K562 (cell line): ENCODE data around the gene RASSF3. TPM values are rescaled to one million over a fixed set of nuclear protein-coding genes. Genes with fewer than 3 reads are reported as not detected.
A peak's percentile ranks its signal among the peaks of the same experiment; 100 is the strongest.

ENCODE experiments used
- ATAC-seq: fragments of 200-7000 bp; cut with Tn5 transposase; 3 replicates; pipeline ENCODE4 v1.9.1; 2020; ENCODE audit warnings: moderate library complexity
- BruUV-seq: library from RNA; stranded (reverse); fragments of 400-500 nt; replicated peaks from 2 replicates; lab custom pipeline; 2021; lab: Mats Ljungman, UMichigan
- CTCF ChIA-PET: fragments of 300-600 bp; formaldehyde crosslinking; extraction: SDS; loops from one replicate; lab custom pipeline; 2021; ENCODE audit warnings: low intra/inter-chr PET ratio; lab: Yijun Ruan, JAX
- POLR2A ChIA-PET: fragments of 300-600, 350-650 bp; sonication (Branson Sonifier 250); formaldehyde crosslinking; extraction: SDS; loops from one replicate; lab custom pipeline; 2021; ENCODE audit warnings: antibody characterized with exemption, inconsistent platforms; lab: Yijun Ruan, JAX
- DNase-seq, 4 experiments: peaks; one replicate each; pipeline versions ENCODE4 v3.0.0 to v3.0.0-alpha.2; 2011 to 2018; ENCODE audit warnings: low spot score in 3 of 4, mixed read lengths in 3 of 4; ENCODE audit errors: extremely low read depth in 1 of 4
- FAIRE-seq: peaks from 2 replicates; lab custom pipeline; 2011; peaks lifted over from hg19 to GRCh38; lab: Jason Lieb, UNC
- H2AFZ ChIP-seq: 2 replicates; pipeline ENCODE4 v1.6.0; 2011; ENCODE audit warnings: low read depth, low read length, control low read depth, inconsistent platforms
- H3K27ac ChIP-seq: fragments of 200-600 bp; 3 replicates; pipeline ENCODE4 v1.8.0; 2011; ENCODE audit warnings: low read depth, mild to moderate bottlenecking, control low read depth, inconsistent platforms, low read length, moderate library complexity, mixed read lengths; ENCODE audit errors: extremely low read depth
- H3K27me3 ChIP-seq, 2 experiments: fragments of 300-600 bp in 1 of 2; 2 replicates in 1 of 2; 3 replicates in 1 of 2; pipeline versions ENCODE4 v1.6.0 to v1.8.0; 2011; ENCODE audit warnings: inconsistent platforms in 2 of 2, low read length in 2 of 2, mild to moderate bottlenecking in 1 of 2, mixed read lengths in 1 of 2, moderate library complexity in 1 of 2; ENCODE audit not compliant: control insufficient read depth in 2 of 2, insufficient read depth in 2 of 2
- H3K36me3 ChIP-seq: fragments of 300-600 bp; 3 replicates; pipeline ENCODE4 v1.8.0; 2011; ENCODE audit warnings: mild to moderate bottlenecking, low read length, inconsistent platforms; ENCODE audit not compliant: control insufficient read depth, insufficient read depth
- H3K4me1 ChIP-seq, 2 experiments: fragments of 200-600 bp in 1 of 2; replicated peaks in 1 of 2; 2 replicates in 1 of 2; 3 replicates in 1 of 2; pipeline versions ENCODE4 v1.5.1 to v1.8.0; 2011; ENCODE audit warnings: inconsistent platforms in 2 of 2, low read length in 2 of 2, mild to moderate bottlenecking in 1 of 2, mixed read lengths in 1 of 2, moderate library complexity in 1 of 2; ENCODE audit not compliant: control insufficient read depth in 2 of 2, insufficient read depth in 2 of 2
- H3K4me2 ChIP-seq: 2 replicates; pipeline ENCODE4 v1.6.1; 2011; ENCODE audit warnings: low read length, control low read depth, inconsistent platforms, mixed read lengths; ENCODE audit not compliant: insufficient read depth
- H3K4me3 ChIP-seq: fragments of 200-600 bp; sonication (generic), shearing (Covaris generic); 2 replicates; pipeline ENCODE4 v1.5.1; 2016; ENCODE audit warnings: control low read depth, inconsistent platforms
- H3K79me2 ChIP-seq: fragments of 200-600 bp; 3 replicates; pipeline ENCODE4 v1.8.0; 2011; ENCODE audit warnings: low read length, inconsistent platforms; ENCODE audit not compliant: control insufficient read depth, insufficient read depth
- H3K9ac ChIP-seq, 2 experiments: 2 replicates each; pipeline versions ENCODE4 v1.6.0 to v1.6.1; 2011; ENCODE audit warnings: low read depth in 2 of 2, low read length in 2 of 2, control low read depth in 1 of 2, inconsistent platforms in 1 of 2, mild to moderate bottlenecking in 1 of 2, mixed read lengths in 1 of 2; ENCODE audit not compliant: insufficient read depth in 1 of 2
- H3K9me1 ChIP-seq: one replicate; pipeline ENCODE4 v1.6.0; 2011; ENCODE audit warnings: inconsistent platforms, mild to moderate bottlenecking, low read length, moderate library complexity; ENCODE audit not compliant: control insufficient read depth, insufficient read depth
- H3K9me3 ChIP-seq: replicated peaks from 2 replicates; pipeline ENCODE4 v1.5.1; 2011; ENCODE audit warnings: low read depth, low read length, inconsistent platforms; ENCODE audit not compliant: control insufficient read depth, insufficient read depth
- H4K20me1 ChIP-seq: replicated peaks from 2 replicates; pipeline ENCODE4 v1.6.1; 2011; ENCODE audit warnings: low read length, inconsistent platforms, mixed read lengths; ENCODE audit not compliant: control insufficient read depth, insufficient read depth
- BACH1 ChIP-seq: fragments of 200-800 bp; sonication (Bioruptor generic); IDR thresholded peaks from 2 replicates; pipeline ENCODE4 v1.6.1; 2016; ENCODE audit warnings: missing genetic modification characterization, missing compliant biosample characterization
- BCL6 ChIP-seq: fragments of 250-450 bp; sonication (Bioruptor Pico); IDR thresholded peaks from 2 replicates; pipeline ENCODE4 v1.4.0; 2020
- CCNT2 ChIP-seq: IDR thresholded peaks from 2 replicates; pipeline ENCODE4 v1.6.1; 2011; ENCODE audit warnings: borderline replicate concordance, low read depth, mild to moderate bottlenecking, moderate library complexity, mixed read lengths, low read length; ENCODE audit not compliant: insufficient read length; ENCODE audit errors: extremely low read depth
- CHCHD3 ChIP-seq: fragments of 250-450 bp; sonication (Bioruptor Pico); IDR thresholded peaks from 2 replicates; pipeline ENCODE4 v2.1.2; 2022; ENCODE audit warnings: mild to moderate bottlenecking
- GMEB1 ChIP-seq: fragments of 250-450 bp; sonication (Bioruptor Pico); IDR thresholded peaks from 2 replicates; pipeline ENCODE4 v1.4.0; 2020; ENCODE audit warnings: mild to moderate bottlenecking
- IRF9 ChIP-seq: fragments of 450-650 bp; IDR thresholded peaks from 2 replicates; pipeline ENCODE4 v1.6.1; 2016; ENCODE audit warnings: missing biosample characterization, missing genetic modification characterization
- LEF1 ChIP-seq: fragments of 450-650 bp; IDR thresholded peaks from 2 replicates; pipeline ENCODE4 v1.6.1; 2016; ENCODE audit warnings: mild to moderate bottlenecking
- MCM3 ChIP-seq: fragments of 450-650 bp; IDR thresholded peaks from 2 replicates; pipeline ENCODE4 v1.6.1; 2016
- NONO ChIP-seq, 2 experiments: fragments of 200-400 bp in 1 of 2; fragments of 450-650 bp in 1 of 2; formaldehyde crosslinking in 1 of 2; IDR thresholded peaks; 2 replicates each; pipeline ENCODE4 v1.6.1; 2017; ENCODE audit warnings: low read depth in 2 of 2, mild to moderate bottlenecking in 2 of 2, moderate library complexity in 2 of 2, low read length in 1 of 2
- PTTG1 ChIP-seq: fragments of 450-650 bp; IDR thresholded peaks from 2 replicates; pipeline ENCODE4 v1.6.1; 2016; ENCODE audit warnings: low read depth, mild to moderate bottlenecking, missing genetic modification characterization, missing compliant biosample characterization
- ZBTB49 ChIP-seq: sonication (generic); formaldehyde crosslinking; IDR thresholded peaks from 2 replicates; pipeline ENCODE4 v1.8.0; 2022; ENCODE audit warnings: missing genetic modification reagents, mild to moderate bottlenecking, borderline replicate concordance
- ZNF274 ChIP-seq: IDR thresholded peaks from 2 replicates; pipeline ENCODE4 v1.6.1; 2011; ENCODE audit warnings: low read depth, mild to moderate bottlenecking, low read length, moderate library complexity, borderline replicate concordance
- ZNF347 ChIP-seq: fragments of 450-650 bp; formaldehyde crosslinking; IDR thresholded peaks from 2 replicates; pipeline ENCODE4 v1.4.0; 2020; ENCODE audit warnings: low read depth, mild to moderate bottlenecking, moderate library complexity
- WGBS: fragments of 100-300 bp; shearing (Covaris generic); methylation state at CpG from one replicate; pipeline ENCODE4 v1.1.6; 2016; ENCODE audit warnings: low coverage, mixed read lengths; ENCODE audit not compliant: insufficient coverage; ENCODE audit errors: missing lambda C conversion rate; 5-methylcytosine and 5-hydroxymethylcytosine counted together
- in situ Hi-C: fragments of 300-500 bp; cut with MboI; formaldehyde crosslinking; loops from 4 replicates; pipeline ENCODE4 v1.15.0; 2018; ENCODE audit warnings: inconsistent platforms, mixed read lengths
- intact Hi-C: fragments of 100-400 bp; cut with micrococcal nuclease; formaldehyde crosslinking; loops from 2 replicates; pipeline ENCODE4 v1.14.2; 2022
- polyA plus RNA-seq, 8 experiments: library from polyadenylated mRNA; depleted of rRNA in 4 of 8; stranded (reverse) in 5 of 8; unstranded in 3 of 8; fragments of >200 nt; fragmentation: Nextera tagmentation in 2 of 8; fragmentation: Illumina TruSeq in 1 of 8; extraction: Ambion mirVana in 2 of 8; extraction: Trizol in 1 of 8; gene quantifications; 2 replicates each; pipeline versions ENCODE4 v1.2.1 to v1.2.3, GENCODE V29; 2011 to 2014; ENCODE audit warnings: inconsistent platforms in 1 of 8, missing spikeins in 1 of 8
- total RNA-seq, 7 experiments: library from RNA; depleted of rRNA in 6 of 7; stranded (reverse); fragments of >200 nt in 6 of 7; fragmentation: Illumina TruSeq in 2 of 7; extraction: Trizol in 2 of 7; gene quantifications; 2 replicates each; pipeline versions ENCODE4 v1.2.1 to v1.2.3, GENCODE V29; 2011 to 2021; ENCODE audit warnings: low replicate concordance in 1 of 7

The RASSF3 gene
- total and polyA plus RNA-seq, 9 of the 15 experiments (the other 6 are each of a cell fraction or from before 2014, with no cell fraction given), result 3.7 to 39.2 (median 20.2) TPM

GRCh38 chr12:64600164-64600561, 10.1 kb upstream of the RASSF3 start:
- no peaks in the 10 kb centered on the region for H3K9me3 ChIP-seq
- H3K4me3 ChIP-seq, result no peak overlapping the region
- no peaks in the 10 kb centered on the region for H3K79me2 ChIP-seq
- DNase-seq (no peak), FAIRE-seq (peak; percentile 48), ATAC-seq (no peak)
- H3K9ac ChIP-seq, result no peak overlapping the region
- CTCF ChIA-PET, result no interaction called here
- POLR2A ChIA-PET, result no interaction called here
- intact Hi-C loops, result no loop called here
- H3K27me3 ChIP-seq, result no peaks in the 10 kb centered on the region
- 0 out of 2 replicates have a peak overlapping the region, but pooled peaks have one; percentile 26 for H2AFZ ChIP-seq
- no peaks in the 10 kb centered on the region for H4K20me1 ChIP-seq
- H3K27ac ChIP-seq, result no peak overlapping the region
- H3K36me3 ChIP-seq, result no peaks in the 10 kb centered on the region
- H3K9me1 ChIP-seq, result no peaks in the 10 kb centered on the region
- H3K4me2 ChIP-seq, result no peak overlapping the region
- WGBS, result 68% methylated on average over 2 of the region's 2 CpGs
- peaks cover 4 to 12% of the 10 kb centered on the region in 2 experiments; a peak in 4 of 5 replicates for H3K4me1 ChIP-seq
- TF ChIP-seq NONO (IDR thresholded peaks at IDR 0.05; ENCODE audit: low read depth in 2 of 2, low read length in 1 of 2) (no peak), LEF1 (no peak), BCL6 (no peak), PTTG1 (tag) (no peak), BACH1 (tag) (no peak), MCM3 (no peak), ZNF347 (CRISPR knock-in tag) (no peak), CHCHD3 (CRISPR knock-in tag) (no peak), GMEB1 (CRISPR knock-in tag) (no peak), CCNT2 (no peak), ZNF274 (no peak), ZBTB49 (CRISPR knock-in tag) (no peak), IRF9 (tag) (no peak)
- TF ChIP-seq, all 486 proteins: peak for 0
- no TSS peak for BruUV-seq
- in situ Hi-C loops, result no loop called here
